SK-N-MC (cell line): Measurements from ENCODE around the gene GGNBP2.

Experiments
- EZH2 ChIP-seq: fragments of 200-600 bp; sonication (generic); IDR thresholded peaks from one replicate; pipeline ENCODE4 v1.6.1; 2017; ENCODE audit warnings: antibody characterized with exemption
- POLR2AphosphoS5 ChIP-seq: IDR thresholded peaks from 2 replicates; pipeline ENCODE4 v1.6.1; 2012; ENCODE audit warnings: mild to moderate bottlenecking, low read depth, low read length, borderline replicate concordance

GRCh38 chr17:36500745-36501225, 43.9 kb upstream of the GGNBP2 start:
- TF ChIP-seq EZH2 (no peak), POLR2AphosphoS5 (no peak)
